GM12878 (cell line): Measurements from ENCODE around the gene CNNM2. TPM values are rescaled to one million over a fixed set of nuclear protein-coding genes. Genes with fewer than 3 reads are reported as not detected.

Experiments
- ATAC-seq: fragments of 200-7000 bp; cut with Tn5 transposase; 3 replicates; pipeline ENCODE4 v1.9.1; 2020; ENCODE audit warnings: mild to moderate bottlenecking, moderate library complexity
- BruUV-seq: library from RNA; stranded (reverse); fragments of 400-500 nt; replicated peaks from 2 replicates; lab custom pipeline; 2021; lab: Mats Ljungman, UMichigan
- CTCF ChIA-PET: fragments of 300-600 bp; sonication (Branson Sonifier 250); formaldehyde crosslinking; extraction: SDS; loops from one replicate; lab custom pipeline; 2021; ENCODE audit warnings: inconsistent platforms; lab: Yijun Ruan, JAX
- POLR2A ChIA-PET: fragments of 350-600 bp; formaldehyde crosslinking; extraction: SDS; loops from one replicate; lab custom pipeline; 2021; ENCODE audit warnings: inconsistent platforms; lab: Charles Lee
- RAD21 ChIA-PET: fragments of 300-600 bp; sonication (Branson Sonifier 250); formaldehyde crosslinking; loops from one replicate; lab custom pipeline; 2023; ENCODE audit warnings: antibody characterized with exemption; ENCODE audit not compliant: unreplicated experiment; lab: Charles Lee
- SMC1A ChIA-PET: fragments of 300-600 bp; sonication (Branson Sonifier 250); formaldehyde crosslinking; loops from one replicate; lab custom pipeline; 2023; ENCODE audit not compliant: unreplicated experiment, uncharacterized antibody; lab: Charles Lee
- DNase-seq: peaks from one replicate; pipeline ENCODE4 v3.0.0-alpha.2; 2011; ENCODE audit warnings: low read depth, low spot score
- FAIRE-seq: peaks from 3 replicates; lab custom pipeline; 2011; peaks lifted over from hg19 to GRCh38; lab: Jason Lieb, UNC
- H2AFZ ChIP-seq: 2 replicates; pipeline ENCODE4 v1.6.0; 2011; ENCODE audit warnings: low read depth, low read length, control low read depth; ENCODE audit not compliant: control insufficient read depth
- H3K27ac ChIP-seq: 2 replicates; pipeline ENCODE4 v1.5.1; 2011; ENCODE audit warnings: control low read depth; ENCODE audit not compliant: control insufficient read depth, insufficient read depth
- H3K27me3 ChIP-seq, 2 experiments: replicated peaks in 1 of 2; 2 replicates each; pipeline versions ENCODE4 v1.6.0 to v1.6.1; 2011; ENCODE audit warnings: low read length in 1 of 2; ENCODE audit not compliant: control insufficient read depth in 2 of 2, insufficient read depth in 2 of 2
- H3K36me3 ChIP-seq, 2 experiments: 2 replicates each; pipeline ENCODE4 v1.5.1; 2011; ENCODE audit warnings: low read length in 1 of 2; ENCODE audit not compliant: control insufficient read depth in 2 of 2, insufficient read depth in 2 of 2
- H3K4me1 ChIP-seq: 2 replicates; pipeline ENCODE4 v1.6.1; 2011; ENCODE audit warnings: mild to moderate bottlenecking, low read length, moderate library complexity, mixed read lengths; ENCODE audit not compliant: control insufficient read depth, insufficient read depth
- H3K4me2 ChIP-seq: 2 replicates; pipeline ENCODE4 v1.6.0; 2011; ENCODE audit warnings: control low read depth; ENCODE audit not compliant: control insufficient read depth, insufficient read depth
- H3K4me3 ChIP-seq: fragments of 200-600 bp; sonication (generic); 2 replicates; pipeline ENCODE4 v1.5.1; 2016
- H3K79me2 ChIP-seq: 2 replicates; pipeline ENCODE4 v1.6.0; 2011; ENCODE audit warnings: low read length; ENCODE audit not compliant: control insufficient read depth, insufficient read depth
- H3K9ac ChIP-seq: 2 replicates; pipeline ENCODE4 v1.8.0; 2011; ENCODE audit warnings: low read length, control low read depth, mixed read lengths; ENCODE audit not compliant: control insufficient read depth, insufficient read depth
- H3K9me3 ChIP-seq: replicated peaks from 3 replicates; pipeline ENCODE4 v1.5.1; 2011; ENCODE audit warnings: mild to moderate bottlenecking, low read length; ENCODE audit not compliant: control insufficient read depth, insufficient read depth
- H4K20me1 ChIP-seq: 2 replicates; pipeline ENCODE4 v1.6.0; 2011; ENCODE audit not compliant: control insufficient read depth, insufficient read depth
- CBX5 ChIP-seq: sonication (generic); IDR thresholded peaks from 2 replicates; pipeline ENCODE4 v1.6.1; 2016; ENCODE audit warnings: low read depth, moderate library complexity, mild to moderate bottlenecking, inconsistent platforms
- EP300 ChIP-seq, 2 experiments: fragments of 150-350 bp in 1 of 2; IDR thresholded peaks; 2 replicates each; pipeline ENCODE4 v1.6.1; 2011 to 2012; ENCODE audit warnings: low read depth in 2 of 2, low read length in 2 of 2, borderline replicate concordance in 1 of 2, improper control_type of control experiment in 1 of 2, inconsistent platforms in 1 of 2; ENCODE audit not compliant: control insufficient read depth in 1 of 2
- GABPA ChIP-seq: IDR thresholded peaks from 2 replicates; pipeline ENCODE4 v1.6.1; 2014; ENCODE audit warnings: antibody characterized with exemption, low read depth, mild to moderate bottlenecking, inconsistent platforms
- JUND ChIP-seq: IDR thresholded peaks from 2 replicates; pipeline ENCODE4 v1.6.1; 2012; ENCODE audit warnings: low read depth, mild to moderate bottlenecking, low read length, improper control_type of control experiment, moderate library complexity
- NFYA ChIP-seq: IDR thresholded peaks from 2 replicates; pipeline ENCODE4 v1.6.1; 2011; ENCODE audit warnings: low read depth, mild to moderate bottlenecking, low read length, improper control_type of control experiment, borderline replicate concordance
- RCOR1 ChIP-seq: conservative IDR thresholded peaks from 2 replicates; pipeline ENCODE4 v1.6.1; 2012; ENCODE audit warnings: low read depth, low read length, improper control_type of control experiment
- RFX5 ChIP-seq: IDR thresholded peaks from 2 replicates; pipeline ENCODE4 v1.6.1; 2011; ENCODE audit warnings: low read depth, low read length, improper control_type of control experiment
- SUZ12 ChIP-seq: fragments of 200-600 bp; sonication (generic); IDR thresholded peaks from one replicate; pipeline ENCODE4 v1.6.1; 2018; ENCODE audit warnings: antibody characterized with exemption, mild to moderate bottlenecking; ENCODE audit not compliant: unreplicated experiment
- TBL1XR1 ChIP-seq: IDR thresholded peaks from 2 replicates; pipeline ENCODE4 v1.6.1; 2012; ENCODE audit warnings: low read depth, low read length, improper control_type of control experiment
- WGBS: methylation state at CpG from one replicate; pipeline ENCODE4 v1.1.6; 2016; ENCODE audit warnings: low lambda C conversion rate; ENCODE audit not compliant: insufficient replicate concordance, insufficient coverage; ENCODE audit errors: missing lambda C conversion rate; 5-methylcytosine and 5-hydroxymethylcytosine counted together
- in situ Hi-C: fragments of 300-500 bp; cut with MboI; formaldehyde crosslinking; loops from 9 replicates; pipeline ENCODE4 v1.14.3; 2018; ENCODE audit warnings: mixed read lengths
- intact Hi-C: fragments of 100-400 bp; cut with micrococcal nuclease; formaldehyde crosslinking; loops from one replicate; pipeline ENCODE4 v1.14.2; 2022; ENCODE audit not compliant: unreplicated experiment
- polyA plus RNA-seq, 11 experiments: library from polyadenylated mRNA; depleted of rRNA in 4 of 11; unstranded in 6 of 11; stranded (reverse) in 5 of 11; fragments of >200 nt; fragmentation: Nextera tagmentation in 4 of 11; fragmentation: Illumina TruSeq in 1 of 11; extraction: Ambion mirVana in 4 of 11; extraction: Trizol in 1 of 11; gene quantifications; 1 replicate in 1 of 11; 2 replicates in 10 of 11; pipeline versions ENCODE4 v1.2.1 to v1.2.3, GENCODE V29; 2011 to 2016; ENCODE audit warnings: inconsistent platforms in 2 of 11, missing spikeins in 2 of 11, low read depth in 1 of 11
- total RNA-seq, 4 experiments: library from RNA; depleted of rRNA in 3 of 4; stranded (reverse); fragments of >200 nt in 3 of 4; fragmentation: Illumina TruSeq in 1 of 4; extraction: Trizol in 1 of 4; gene quantifications; 2 replicates each; pipeline versions ENCODE4 v1.2.1 to v1.2.3, GENCODE V29; 2013 to 2021
- TF ChIP-seq, protein P1 (sequence below): fragments of 450-650 bp; IDR thresholded peaks from 2 replicates; pipeline ENCODE4 v1.6.1; 2017; ENCODE audit warnings: low read depth, mild to moderate bottlenecking, moderate library complexity
- TF ChIP-seq, protein P2 (sequence below): fragments of 450-650 bp; IDR thresholded peaks from 2 replicates; pipeline ENCODE4 v1.6.1; 2017; ENCODE audit warnings: mild to moderate bottlenecking, moderate library complexity

The CNNM2 gene
- total and polyA plus RNA-seq, 10 of the 15 experiments (the other 5 are each of a cell fraction or from before 2014, with no cell fraction given): 0.18 to 7.3 (median 2.5) TPM

DNA sequence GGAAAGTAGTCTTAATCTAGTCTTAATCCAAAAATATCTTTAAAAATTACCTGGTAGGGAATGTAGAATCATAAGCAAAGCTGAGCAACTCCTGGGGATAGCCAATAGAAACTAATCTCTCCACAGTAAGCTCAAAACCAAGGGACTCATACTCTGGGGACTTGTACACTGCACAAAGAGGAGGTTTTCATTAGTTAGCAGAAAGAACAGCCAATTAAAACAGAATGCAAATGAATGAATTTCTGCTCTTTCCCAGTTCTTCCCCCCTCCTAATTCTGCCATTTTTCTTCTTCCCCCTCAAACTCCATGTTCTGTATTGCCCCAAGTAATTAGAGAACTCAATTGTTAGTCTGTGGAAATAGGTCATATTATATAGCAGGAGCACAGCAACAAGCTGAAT lies 188.4 kb downstream of the CNNM2 start (continued):
- TF ChIP-seq, protein P1, sequence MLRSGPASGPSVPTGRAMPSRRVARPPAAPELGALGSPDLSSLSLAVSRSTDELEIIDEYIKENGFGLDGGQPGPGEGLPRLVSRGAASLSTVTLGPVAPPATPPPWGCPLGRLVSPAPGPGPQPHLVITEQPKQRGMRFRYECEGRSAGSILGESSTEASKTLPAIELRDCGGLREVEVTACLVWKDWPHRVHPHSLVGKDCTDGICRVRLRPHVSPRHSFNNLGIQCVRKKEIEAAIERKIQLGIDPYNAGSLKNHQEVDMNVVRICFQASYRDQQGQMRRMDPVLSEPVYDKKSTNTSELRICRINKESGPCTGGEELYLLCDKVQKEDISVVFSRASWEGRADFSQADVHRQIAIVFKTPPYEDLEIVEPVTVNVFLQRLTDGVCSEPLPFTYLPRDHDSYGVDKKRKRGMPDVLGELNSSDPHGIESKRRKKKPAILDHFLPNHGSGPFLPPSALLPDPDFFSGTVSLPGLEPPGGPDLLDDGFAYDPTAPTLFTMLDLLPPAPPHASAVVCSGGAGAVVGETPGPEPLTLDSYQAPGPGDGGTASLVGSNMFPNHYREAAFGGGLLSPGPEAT: no peak
- TF ChIP-seq TBL1XR1: no peak
- no peak for TF ChIP-seq EP300 (IDR thresholded peaks at IDR 0.05; ENCODE audit: borderline replicate concordance in 1 of 2, control insufficient read depth in 1 of 2, low read depth in 2 of 2, low read length in 2 of 2)
- TF ChIP-seq SUZ12: no peak
- TF ChIP-seq, all 136 proteins: peak for 0

DNA sequence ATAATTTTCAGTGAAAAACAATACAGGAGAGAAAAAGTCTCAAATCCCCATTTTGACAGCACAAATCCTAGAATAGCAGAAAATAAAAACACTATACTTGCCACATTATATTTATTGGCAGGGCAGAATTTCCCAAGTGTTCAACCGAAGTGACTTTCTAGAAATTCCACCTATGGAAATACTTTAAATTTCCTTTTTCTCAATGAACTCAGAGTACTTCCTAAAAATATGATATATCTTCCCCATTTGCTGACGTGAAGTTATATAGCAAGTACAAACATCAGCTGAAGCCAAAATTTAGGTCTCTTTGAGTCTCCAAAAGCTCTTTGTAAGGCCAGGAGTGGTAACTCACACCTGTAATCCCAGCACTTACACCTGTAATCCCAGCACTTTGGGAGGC lies 191.7 kb downstream of the CNNM2 start:
- TF ChIP-seq RFX5: no peak
- TF ChIP-seq, protein P2, sequence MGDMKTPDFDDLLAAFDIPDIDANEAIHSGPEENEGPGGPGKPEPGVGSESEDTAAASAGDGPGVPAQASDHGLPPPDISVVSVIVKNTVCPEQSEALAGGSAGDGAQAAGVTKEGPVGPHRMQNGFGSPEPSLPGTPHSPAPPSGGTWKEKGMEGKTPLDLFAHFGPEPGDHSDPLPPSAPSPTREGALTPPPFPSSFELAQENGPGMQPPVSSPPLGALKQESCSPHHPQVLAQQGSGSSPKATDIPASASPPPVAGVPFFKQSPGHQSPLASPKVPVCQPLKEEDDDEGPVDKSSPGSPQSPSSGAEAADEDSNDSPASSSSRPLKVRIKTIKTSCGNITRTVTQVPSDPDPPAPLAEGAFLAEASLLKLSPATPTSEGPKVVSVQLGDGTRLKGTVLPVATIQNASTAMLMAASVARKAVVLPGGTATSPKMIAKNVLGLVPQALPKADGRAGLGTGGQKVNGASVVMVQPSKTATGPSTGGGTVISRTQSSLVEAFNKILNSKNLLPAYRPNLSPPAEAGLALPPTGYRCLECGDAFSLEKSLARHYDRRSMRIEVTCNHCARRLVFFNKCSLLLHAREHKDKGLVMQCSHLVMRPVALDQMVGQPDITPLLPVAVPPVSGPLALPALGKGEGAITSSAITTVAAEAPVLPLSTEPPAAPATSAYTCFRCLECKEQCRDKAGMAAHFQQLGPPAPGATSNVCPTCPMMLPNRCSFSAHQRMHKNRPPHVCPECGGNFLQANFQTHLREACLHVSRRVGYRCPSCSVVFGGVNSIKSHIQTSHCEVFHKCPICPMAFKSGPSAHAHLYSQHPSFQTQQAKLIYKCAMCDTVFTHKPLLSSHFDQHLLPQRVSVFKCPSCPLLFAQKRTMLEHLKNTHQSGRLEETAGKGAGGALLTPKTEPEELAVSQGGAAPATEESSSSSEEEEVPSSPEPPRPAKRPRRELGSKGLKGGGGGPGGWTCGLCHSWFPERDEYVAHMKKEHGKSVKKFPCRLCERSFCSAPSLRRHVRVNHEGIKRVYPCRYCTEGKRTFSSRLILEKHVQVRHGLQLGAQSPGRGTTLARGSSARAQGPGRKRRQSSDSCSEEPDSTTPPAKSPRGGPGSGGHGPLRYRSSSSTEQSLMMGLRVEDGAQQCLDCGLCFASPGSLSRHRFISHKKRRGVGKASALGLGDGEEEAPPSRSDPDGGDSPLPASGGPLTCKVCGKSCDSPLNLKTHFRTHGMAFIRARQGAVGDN: no peak
- no peak for TF ChIP-seq GABPA
- no peak for TF ChIP-seq JUND
- TF ChIP-seq RCOR1: no peak
- no peak for TF ChIP-seq CBX5
- no peak for TF ChIP-seq NFYA
- no peaks in the 10 kb centered on the region; a peak in 1 of 4 replicates for H3K36me3 ChIP-seq
- peaks cover 39% of the 10 kb centered on the region for H3K4me1 ChIP-seq
- no peaks in the 10 kb centered on the region for H3K27me3 ChIP-seq
- BruUV-seq: no TSS peak
- RAD21 ChIA-PET: interaction anchor here (1.4 to 4.8 kb wide), 7 partner anchors 14 to 135 kb away, joined by 3 to 67 read pairs (median 4); partner anchors contain the start of gene NT5C2
- DNase-seq (no peak), ATAC-seq (no peak), FAIRE-seq (no peak)
- no peak overlapping the region for H3K9ac ChIP-seq
- WGBS: 98% methylated on average over 2 of the region's 2 CpGs
- H3K9me3 ChIP-seq: no peaks in the 10 kb centered on the region; the same call in 2 of the 3 replicates
- SMC1A ChIA-PET: interaction anchor here (0.8 to 5.9 kb wide), 19 partner anchors 8 to 192 kb away, joined by 3 to 49 read pairs (median 6); partner anchors contain the start of genes CNNM2 and NT5C2
- H3K4me3 ChIP-seq: no peak overlapping the region
- no peak overlapping the region for H3K27ac ChIP-seq
- in situ Hi-C loops: no loop called here
- H3K79me2 ChIP-seq: peaks cover 14% of the 10 kb centered on the region
- H4K20me1 ChIP-seq: no peaks in the 10 kb centered on the region
- POLR2A ChIA-PET: interaction anchor here (1.4 to 3.2 kb wide), 4 partner anchors 9 to 82 kb away, joined by 3 to 31 read pairs (median 9); partner anchors contain the start of gene NT5C2
- H3K4me2 ChIP-seq: no peak overlapping the region
- CTCF ChIA-PET: interaction anchor here (0.6 to 3.2 kb wide), 13 partner anchors 8 to 192 kb away, joined by 3 to 16 read pairs (median 5); partner anchors contain the start of gene CNNM2
- intact Hi-C loops: loop anchor here (2.0 kb wide), 1 partner anchor 75 kb away; no protein-coding TSS in a partner anchor
- H2AFZ ChIP-seq: no peak overlapping the region
